Lower lobe of right lung (tissue), 2 donors: Measurements from ENCODE around the gene ANKRD23. TPM values are rescaled to one million over a fixed set of nuclear protein-coding genes. Genes with fewer than 3 reads are reported as not detected.

Experiments used
- ATAC-seq, 2 donors: fragments of 200-7000 bp; cut with Tn5 transposase; one replicate each; pipeline ENCODE4 v1.9.1; 2020 to 2022; ENCODE audit warnings: mild to moderate bottlenecking in 2 of 2, moderate library complexity in 2 of 2
- DNase-seq: peaks from one replicate; pipeline ENCODE4 v3.0.0-alpha.2; 2020
- H3K27ac ChIP-seq: fragments of 200-600 bp; one replicate; pipeline ENCODE4 v1.8.0; 2022
- H3K27me3 ChIP-seq: fragments of 200-600 bp; one replicate; pipeline ENCODE4 v1.8.0; 2022; ENCODE audit warnings: low read depth
- H3K36me3 ChIP-seq: fragments of 200-600 bp; one replicate; pipeline ENCODE4 v1.8.0; 2022; ENCODE audit warnings: mild to moderate bottlenecking
- H3K4me1 ChIP-seq: fragments of 200-600 bp; one replicate; pipeline ENCODE4 v1.8.0; 2022
- H3K4me3 ChIP-seq: fragments of 200-600 bp; one replicate; pipeline ENCODE4 v1.8.0; 2022; ENCODE audit warnings: mild to moderate bottlenecking
- H3K9me3 ChIP-seq: fragments of 200-600 bp; one replicate; pipeline ENCODE4 v1.8.0; 2022
- intact Hi-C: fragments of 100-400 bp; cut with DNase I; formaldehyde crosslinking; loops from one replicate; pipeline ENCODE4 v1.11.0; 2022
- total RNA-seq: library from RNA; stranded (reverse); fragmentation: NEBNext Ultra II Directional; extraction: Animal tissue kit (Norgen Biotek cat#: 25700); gene quantifications from one replicate; pipeline ENCODE4 v1.2.1, GENCODE V29; 2021
- TF ChIP-seq, protein P1 (sequence below): fragments of 200-600 bp; IDR thresholded peaks from one replicate; pipeline ENCODE4 v1.8.0; 2022; ENCODE audit warnings: antibody characterized with exemption, mild to moderate bottlenecking
- donor health status: DM: no; HTN: yes; CAD: no; lungs with severe emphysema.

The ANKRD23 gene
- total RNA-seq, 1 donor from 2014 or later = 3.5 TPM

DNA sequence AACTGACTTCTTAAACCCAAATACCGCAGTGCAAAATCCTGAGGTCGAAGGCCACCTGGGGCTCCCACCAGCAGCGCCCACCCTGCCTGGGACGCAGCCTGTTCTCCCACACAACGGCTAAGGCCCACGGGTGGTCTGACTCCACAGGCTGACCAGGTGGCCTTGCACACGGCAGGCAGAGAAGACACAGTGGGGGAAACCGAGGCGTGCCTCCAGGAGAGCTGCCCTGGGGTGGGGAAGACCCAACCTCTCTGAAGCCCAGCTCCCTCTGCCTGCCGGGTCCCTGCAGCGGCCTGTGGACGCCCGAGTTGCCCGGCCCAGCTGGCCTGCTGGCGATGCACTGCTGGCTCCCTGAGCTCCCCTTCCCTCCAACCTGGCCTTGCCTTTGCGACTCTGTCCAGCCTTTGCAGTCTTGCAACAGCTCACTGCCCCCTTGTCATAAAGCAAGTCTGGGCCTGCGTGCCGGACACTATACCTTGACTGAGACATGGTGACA lies 35.8 kb upstream of the ANKRD23 start:
- no peak for ATAC-seq
- no peak overlapping the region for H3K4me3 ChIP-seq
- intact Hi-C loops = no loop called here
- no peak for DNase-seq
- H3K4me1 ChIP-seq = peaks cover 12% of the 10 kb centered on the region
- TF ChIP-seq, protein P1, sequence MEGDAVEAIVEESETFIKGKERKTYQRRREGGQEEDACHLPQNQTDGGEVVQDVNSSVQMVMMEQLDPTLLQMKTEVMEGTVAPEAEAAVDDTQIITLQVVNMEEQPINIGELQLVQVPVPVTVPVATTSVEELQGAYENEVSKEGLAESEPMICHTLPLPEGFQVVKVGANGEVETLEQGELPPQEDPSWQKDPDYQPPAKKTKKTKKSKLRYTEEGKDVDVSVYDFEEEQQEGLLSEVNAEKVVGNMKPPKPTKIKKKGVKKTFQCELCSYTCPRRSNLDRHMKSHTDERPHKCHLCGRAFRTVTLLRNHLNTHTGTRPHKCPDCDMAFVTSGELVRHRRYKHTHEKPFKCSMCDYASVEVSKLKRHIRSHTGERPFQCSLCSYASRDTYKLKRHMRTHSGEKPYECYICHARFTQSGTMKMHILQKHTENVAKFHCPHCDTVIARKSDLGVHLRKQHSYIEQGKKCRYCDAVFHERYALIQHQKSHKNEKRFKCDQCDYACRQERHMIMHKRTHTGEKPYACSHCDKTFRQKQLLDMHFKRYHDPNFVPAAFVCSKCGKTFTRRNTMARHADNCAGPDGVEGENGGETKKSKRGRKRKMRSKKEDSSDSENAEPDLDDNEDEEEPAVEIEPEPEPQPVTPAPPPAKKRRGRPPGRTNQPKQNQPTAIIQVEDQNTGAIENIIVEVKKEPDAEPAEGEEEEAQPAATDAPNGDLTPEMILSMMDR = no peak
- no peak overlapping the region for H3K27ac ChIP-seq
- H3K27me3 ChIP-seq = no peaks in the 10 kb centered on the region
- no peaks in the 10 kb centered on the region for H3K36me3 ChIP-seq
- no peaks in the 10 kb centered on the region for H3K9me3 ChIP-seq

DNA sequence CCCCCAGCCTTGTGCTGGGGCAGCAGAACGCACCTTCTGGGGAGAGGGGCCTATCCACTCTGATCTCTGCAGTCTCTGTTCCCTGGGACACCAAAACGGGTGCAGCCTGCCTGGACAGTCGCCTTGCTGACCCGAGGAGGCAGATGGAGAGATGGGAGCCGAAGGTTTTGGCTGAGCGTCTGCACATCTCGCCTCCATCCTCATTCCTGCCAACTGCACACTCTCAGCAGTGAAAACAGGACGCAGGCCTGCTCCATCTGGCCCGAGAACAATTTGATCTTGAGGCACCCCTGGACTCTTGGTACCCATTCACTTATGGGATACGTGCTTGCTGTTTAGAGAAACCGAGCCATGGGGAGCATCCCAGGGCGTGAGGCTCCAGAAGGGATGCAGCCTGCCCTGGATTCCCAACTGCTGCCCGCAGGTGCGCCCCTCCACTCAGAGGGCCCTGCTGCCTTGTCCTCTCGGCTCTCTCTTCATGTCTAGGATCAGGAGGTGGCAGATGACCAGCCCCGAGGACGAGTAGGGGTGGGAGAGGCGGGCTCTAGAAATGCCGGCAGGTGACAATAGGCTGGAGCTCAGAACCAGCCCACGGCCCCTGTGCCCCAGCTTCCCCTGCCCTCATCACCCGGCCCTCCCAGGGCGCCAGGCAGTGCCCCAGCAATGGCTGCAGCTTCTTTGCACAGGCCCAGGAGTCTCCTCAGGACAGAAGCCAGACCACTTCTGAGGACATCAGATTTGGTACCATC lies 35.1 kb upstream of the ANKRD23 start:
- DNase-seq (no peak), ATAC-seq (no peak)
- Histone ChIP-seq H3K4me1 (peaks cover 17% of the 10 kb centered on the region), H3K36me3 (no peaks in the 10 kb centered on the region), H3K27ac (no peak overlapping the region), H3K27me3 (no peaks in the 10 kb centered on the region), H3K9me3 (no peaks in the 10 kb centered on the region), H3K4me3 (no peak overlapping the region)
- TF ChIP-seq, protein P1 = no peak
- intact Hi-C loops = no loop called here

DNA sequence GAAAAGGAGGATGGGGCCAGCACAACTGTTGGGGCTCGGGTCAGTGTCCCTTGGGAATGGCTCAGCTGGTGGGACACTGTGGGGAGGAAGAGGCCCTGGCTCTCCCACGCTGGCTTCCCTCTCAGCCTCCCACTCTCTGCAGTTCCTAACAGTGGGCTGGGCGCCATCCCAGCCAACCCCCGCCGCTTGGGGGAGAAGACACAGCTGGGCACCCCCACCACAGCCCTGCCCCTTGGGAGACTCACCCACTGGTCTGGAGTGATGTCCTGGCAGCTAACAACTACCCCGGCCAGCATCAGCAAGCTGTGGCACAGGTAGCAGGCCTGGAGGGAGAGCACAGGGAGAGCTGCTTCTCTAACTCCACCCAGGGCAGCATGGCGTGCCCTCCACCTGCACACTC lies 34.4 kb upstream of the ANKRD23 start:
- intact Hi-C loops = no loop called here
- ATAC-seq (no peak), DNase-seq (no peak)
- Histone ChIP-seq H3K27ac (no peak overlapping the region), H3K9me3 (no peaks in the 10 kb centered on the region), H3K27me3 (no peaks in the 10 kb centered on the region), H3K4me3 (no peak overlapping the region), H3K4me1 (peaks cover 25% of the 10 kb centered on the region), H3K36me3 (no peaks in the 10 kb centered on the region)
- TF ChIP-seq, protein P1 = no peak

DNA sequence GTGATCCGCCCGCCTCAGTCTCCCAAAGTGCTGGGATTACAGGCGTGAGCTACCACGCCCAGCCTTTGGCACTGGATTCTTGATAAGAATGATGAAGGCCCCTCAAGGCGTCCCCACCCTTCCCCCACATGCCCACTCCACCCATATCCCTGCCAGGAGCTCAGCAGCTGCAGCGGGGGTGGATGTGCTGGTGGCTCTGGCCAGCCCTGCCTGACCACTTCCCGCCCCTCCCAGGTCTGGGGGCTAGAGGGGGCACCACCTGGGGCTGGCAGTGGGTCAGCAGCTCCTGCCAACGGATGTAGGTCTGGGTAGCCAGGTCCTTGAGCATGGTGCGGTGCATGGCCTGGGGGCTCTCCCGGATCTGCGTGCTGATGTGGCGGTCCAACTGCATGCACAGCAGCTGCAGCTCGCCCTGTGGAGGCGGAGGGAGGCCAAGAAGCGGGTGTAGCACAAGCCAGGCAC lies 33.8 kb upstream of the ANKRD23 start:
- no peak overlapping the region for H3K27ac ChIP-seq
- intact Hi-C loops = no loop called here
- no peaks in the 10 kb centered on the region for H3K27me3 ChIP-seq
- no peak overlapping the region for H3K4me3 ChIP-seq
- H3K9me3 ChIP-seq = no peaks in the 10 kb centered on the region
- no peak for ATAC-seq
- TF ChIP-seq, protein P1 = no peak
- H3K36me3 ChIP-seq = no peaks in the 10 kb centered on the region
- no peak for DNase-seq
- peaks cover 30% of the 10 kb centered on the region for H3K4me1 ChIP-seq

DNA sequence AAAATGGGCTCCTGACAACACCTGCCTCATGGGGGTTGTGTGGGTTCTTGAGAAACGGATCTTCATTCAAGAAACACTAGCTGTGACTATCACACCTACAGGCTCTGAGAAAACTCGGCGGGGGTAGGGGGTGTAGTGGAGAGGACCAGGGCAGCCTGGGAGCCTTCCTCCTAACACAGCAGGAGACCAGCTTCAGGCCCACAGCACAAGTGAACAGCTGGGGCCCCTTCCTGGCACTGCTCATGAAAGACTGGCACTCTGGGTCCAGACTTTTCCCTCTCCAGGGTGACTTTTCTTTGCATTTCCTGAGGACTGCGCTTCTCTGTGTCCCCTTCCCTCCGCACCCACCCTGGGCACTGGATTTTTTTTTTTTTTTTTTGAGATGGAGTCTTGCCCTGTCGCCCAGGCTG lies 33.2 kb upstream of the ANKRD23 start:
- TF ChIP-seq, protein P1 = no peak

More for the DNA sequence above, 33.2 kb upstream of the ANKRD23 start:
- Histone ChIP-seq H3K4me1 (peaks cover 34% of the 10 kb centered on the region), H3K9me3 (no peaks in the 10 kb centered on the region), H3K36me3 (no peaks in the 10 kb centered on the region), H3K27ac (no peak overlapping the region), H3K4me3 (no peak overlapping the region), H3K27me3 (no peaks in the 10 kb centered on the region)
- ATAC-seq = no peak
- DNase-seq = no peak
- intact Hi-C loops = no loop called here
